HEK293T (cell line): ENCODE results near the gene ROPN1B.

Experiments
- ELF4 ChIP-seq: fragments of 450-650 bp; IDR thresholded peaks from 2 replicates; pipeline ENCODE4 v1.6.1; 2017; ENCODE audit warnings: antibody characterized with exemption
- HDGF ChIP-seq: fragments of 450-650 bp; IDR thresholded peaks from 2 replicates; pipeline ENCODE4 v1.6.1; 2017; ENCODE audit warnings: antibody characterized with exemption, borderline replicate concordance
- NFRKB ChIP-seq: fragments of 450-650 bp; IDR thresholded peaks from 2 replicates; pipeline ENCODE4 v1.6.1; 2016; ENCODE audit warnings: mild to moderate bottlenecking, moderate library complexity
- SP1 ChIP-seq: fragments of 450-650 bp; IDR thresholded peaks from 2 replicates; pipeline ENCODE4 v1.6.1; 2017
- TARDBP ChIP-seq: fragments of 450-650 bp; IDR thresholded peaks from 2 replicates; pipeline ENCODE4 v1.6.1; 2016
- ZNF384 ChIP-seq: fragments of 450-650 bp; IDR thresholded peaks from 2 replicates; pipeline ENCODE4 v1.6.1; 2016

- TF ChIP-seq TARDBP (no peak), HDGF (no peak), NFRKB (no peak), SP1 (no peak), ZNF384 (no peak), ELF4 (no peak)
Observed at GRCh38 chr3:126004692-126005091, 35.7 kb downstream of the ROPN1B start.
